AG04449 (cell line): ENCODE results near the gene TSPAN16.

Source experiments
- CTCF ChIA-PET: fragments of 350-600 bp; formaldehyde crosslinking; extraction: SDS; loops from one replicate; lab custom pipeline; 2021; ENCODE audit warnings: antibody characterized with exemption; lab: Yijun Ruan, JAX
- POLR2A ChIA-PET: fragments of 400-600, 350-600 bp; formaldehyde crosslinking; extraction: SDS; loops from one replicate; lab custom pipeline; 2020; ENCODE audit warnings: antibody characterized with exemption, inconsistent platforms; lab: Yijun Ruan, JAX
- DNase-seq: peaks from one replicate; pipeline ENCODE4 v3.0.0-alpha.2; 2010; ENCODE audit warnings: low read depth, low spot score
- H3K4me3 ChIP-seq: 2 replicates; pipeline ENCODE4 v1.5.1; 2011; ENCODE audit warnings: low read depth, mild to moderate bottlenecking, control low read depth, low read length
- TF ChIP-seq, protein P1 (sequence below): IDR thresholded peaks from one replicate; pipeline ENCODE4 v1.5.1; 2011; ENCODE audit warnings: mild to moderate bottlenecking, moderate library complexity, low read length, control low read depth, inconsistent platforms; ENCODE audit not compliant: insufficient read depth; ENCODE audit errors: missing control alignments

The TSPAN16 gene, protein sequence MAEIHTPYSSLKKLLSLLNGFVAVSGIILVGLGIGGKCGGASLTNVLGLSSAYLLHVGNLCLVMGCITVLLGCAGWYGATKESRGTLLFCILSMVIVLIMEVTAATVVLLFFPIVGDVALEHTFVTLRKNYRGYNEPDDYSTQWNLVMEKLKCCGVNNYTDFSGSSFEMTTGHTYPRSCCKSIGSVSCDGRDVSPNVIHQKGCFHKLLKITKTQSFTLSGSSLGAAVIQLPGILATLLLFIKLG

DNA sequence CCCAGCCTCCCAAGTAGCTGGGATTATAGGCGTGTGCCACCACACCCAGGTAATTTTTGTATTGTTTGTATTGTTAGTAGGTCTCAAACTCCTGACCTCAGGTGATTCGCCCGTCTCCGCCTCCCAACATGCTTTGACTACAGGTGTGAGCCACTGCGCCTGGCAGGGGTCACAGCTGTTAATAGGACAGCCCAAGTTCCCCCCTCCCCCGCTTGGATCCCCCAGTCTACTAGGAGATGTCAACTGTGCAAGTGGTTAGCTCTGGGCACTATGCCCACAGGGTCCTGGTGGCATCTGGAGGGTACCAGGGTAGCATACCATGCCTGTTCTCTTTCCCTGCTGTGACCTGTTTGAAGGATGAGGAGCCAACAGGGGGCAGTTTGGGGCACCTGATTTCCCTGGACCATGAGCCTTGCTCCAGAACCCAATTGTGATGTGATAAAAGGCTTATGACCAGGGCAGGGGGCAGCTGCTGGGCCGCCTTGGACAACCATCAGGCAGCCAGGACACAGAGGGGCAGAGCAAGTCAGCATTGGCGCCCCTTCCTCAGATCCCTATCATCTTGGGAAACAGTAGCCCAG is at the start of gene TSPAN16:
Gene TSPAN16 (plus strand): TSS at position 496 of the 581 bp plus-strand sequence. CDS start 138 bp downstream, outside the sequence.
- no peak for DNase-seq
- POLR2A ChIA-PET, result no interaction called here
- CTCF ChIA-PET, result interaction anchor here (0.5 to 5.2 kb wide), 16 partner anchors 10 to 293 kb away, joined by 3 to 51 read pairs (median 5); no protein-coding TSS in a partner anchor
- H3K4me3 ChIP-seq, result no peak within 1 kb of the TSS
- TF ChIP-seq, protein P1, sequence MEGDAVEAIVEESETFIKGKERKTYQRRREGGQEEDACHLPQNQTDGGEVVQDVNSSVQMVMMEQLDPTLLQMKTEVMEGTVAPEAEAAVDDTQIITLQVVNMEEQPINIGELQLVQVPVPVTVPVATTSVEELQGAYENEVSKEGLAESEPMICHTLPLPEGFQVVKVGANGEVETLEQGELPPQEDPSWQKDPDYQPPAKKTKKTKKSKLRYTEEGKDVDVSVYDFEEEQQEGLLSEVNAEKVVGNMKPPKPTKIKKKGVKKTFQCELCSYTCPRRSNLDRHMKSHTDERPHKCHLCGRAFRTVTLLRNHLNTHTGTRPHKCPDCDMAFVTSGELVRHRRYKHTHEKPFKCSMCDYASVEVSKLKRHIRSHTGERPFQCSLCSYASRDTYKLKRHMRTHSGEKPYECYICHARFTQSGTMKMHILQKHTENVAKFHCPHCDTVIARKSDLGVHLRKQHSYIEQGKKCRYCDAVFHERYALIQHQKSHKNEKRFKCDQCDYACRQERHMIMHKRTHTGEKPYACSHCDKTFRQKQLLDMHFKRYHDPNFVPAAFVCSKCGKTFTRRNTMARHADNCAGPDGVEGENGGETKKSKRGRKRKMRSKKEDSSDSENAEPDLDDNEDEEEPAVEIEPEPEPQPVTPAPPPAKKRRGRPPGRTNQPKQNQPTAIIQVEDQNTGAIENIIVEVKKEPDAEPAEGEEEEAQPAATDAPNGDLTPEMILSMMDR, result no peak

DNA sequence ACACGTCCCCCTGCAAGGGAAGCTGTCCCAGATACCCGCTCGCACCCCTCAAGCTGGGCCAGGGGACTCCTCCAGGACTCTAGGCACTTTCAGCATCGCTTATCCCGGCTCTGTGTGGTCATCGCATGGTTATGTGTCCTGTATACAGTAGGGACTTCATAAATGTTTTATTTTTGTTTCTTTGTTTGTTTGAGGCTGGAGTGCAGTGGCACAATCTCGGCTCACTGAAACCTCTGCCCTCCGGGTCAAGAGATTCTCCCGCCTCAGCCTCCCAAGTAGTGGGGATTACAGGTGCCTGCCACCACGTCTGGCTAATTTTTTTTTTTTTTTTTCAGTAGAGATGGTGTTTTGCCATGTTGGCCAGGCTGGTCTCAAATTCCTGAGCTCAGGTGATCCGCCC is 49.0 kb upstream of the TSPAN16 start:
- POLR2A ChIA-PET, result no interaction called here
- CTCF ChIA-PET, result no interaction called here
- TF ChIP-seq, protein P1, result no peak
- no peak for DNase-seq
- H3K4me3 ChIP-seq, result no peak overlapping the region

DNA sequence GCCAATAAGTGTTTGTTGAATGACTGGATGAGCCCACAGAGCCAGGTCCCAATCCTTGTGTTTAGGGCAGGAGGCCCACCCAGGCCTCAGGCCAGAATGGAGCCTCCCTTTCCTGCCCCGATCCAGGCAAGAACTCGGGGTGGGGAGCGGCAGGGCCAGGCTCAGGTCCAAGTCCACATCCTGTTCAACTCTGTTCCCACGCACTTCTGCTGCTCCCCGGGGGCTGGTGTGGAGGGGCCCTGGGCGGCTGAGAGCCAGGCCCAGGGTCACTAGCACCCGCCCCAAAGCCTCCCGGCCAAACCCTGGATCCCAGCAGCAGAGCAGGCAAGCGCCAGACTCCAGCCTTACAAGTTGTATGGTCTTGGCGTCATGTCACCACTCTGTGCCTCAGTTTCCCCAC is 48.6 kb upstream of the TSPAN16 start:
- ChIA-PET POLR2A (no interaction called here), CTCF (interaction anchor here (1.2 kb wide), 1 partner anchor 43 kb away, joined by 4 read pairs; no protein-coding TSS in a partner anchor)
- TF ChIP-seq, protein P1, result no peak
- no peak overlapping the region for H3K4me3 ChIP-seq
- no peak for DNase-seq

DNA sequence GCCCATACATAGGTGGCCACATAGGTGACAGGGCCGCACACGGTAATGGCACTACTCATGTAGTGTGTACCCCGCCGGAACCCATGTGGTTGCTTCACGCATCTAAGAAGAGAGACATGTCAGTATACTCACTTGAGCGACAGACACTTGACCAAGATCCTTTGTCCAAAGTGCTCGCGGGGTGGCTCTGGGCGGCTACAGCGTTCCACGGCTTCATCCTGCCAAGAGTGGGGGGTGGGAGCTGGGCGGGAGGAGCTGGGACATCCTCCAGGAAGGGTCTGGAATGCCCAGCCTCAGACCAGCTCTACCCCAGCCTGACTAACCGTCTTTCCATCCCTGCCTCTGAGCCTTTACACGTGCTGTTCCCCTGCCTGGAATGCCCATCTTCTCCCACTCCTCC is 48.0 kb upstream of the TSPAN16 start:
- no peak overlapping the region for H3K4me3 ChIP-seq
- DNase-seq, result no peak
- CTCF ChIA-PET, result interaction anchor here (1.2 kb wide), 1 partner anchor 44 kb away, joined by 4 read pairs; no protein-coding TSS in a partner anchor
- POLR2A ChIA-PET, result no interaction called here
- TF ChIP-seq, protein P1, result no peak

DNA sequence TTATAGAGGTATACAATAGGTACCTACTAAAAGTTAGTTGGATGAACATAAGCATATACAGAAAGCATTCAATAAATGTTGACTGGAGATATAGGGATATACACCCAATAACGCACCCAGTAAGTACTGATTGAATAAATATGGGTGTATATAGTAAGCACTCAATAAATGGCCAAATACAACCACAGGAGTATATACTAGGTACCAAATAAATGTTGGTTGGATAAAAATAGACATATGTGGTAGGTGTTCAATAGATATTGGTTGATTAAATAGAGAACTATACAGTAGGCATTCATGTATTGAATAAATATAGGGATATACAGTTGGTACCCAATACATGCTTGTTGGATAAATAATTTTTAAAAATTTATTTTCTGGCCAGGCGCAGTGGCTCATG is 47.1 kb upstream of the TSPAN16 start:
- no peak overlapping the region for H3K4me3 ChIP-seq
- ChIA-PET CTCF (interaction anchor here (1.0 to 1.2 kb wide), 2 partner anchors 45 to 234 kb away, joined by 3 to 4 read pairs; no protein-coding TSS in a partner anchor), POLR2A (no interaction called here)
- TF ChIP-seq, protein P1, result no peak
- DNase-seq, result no peak

DNA sequence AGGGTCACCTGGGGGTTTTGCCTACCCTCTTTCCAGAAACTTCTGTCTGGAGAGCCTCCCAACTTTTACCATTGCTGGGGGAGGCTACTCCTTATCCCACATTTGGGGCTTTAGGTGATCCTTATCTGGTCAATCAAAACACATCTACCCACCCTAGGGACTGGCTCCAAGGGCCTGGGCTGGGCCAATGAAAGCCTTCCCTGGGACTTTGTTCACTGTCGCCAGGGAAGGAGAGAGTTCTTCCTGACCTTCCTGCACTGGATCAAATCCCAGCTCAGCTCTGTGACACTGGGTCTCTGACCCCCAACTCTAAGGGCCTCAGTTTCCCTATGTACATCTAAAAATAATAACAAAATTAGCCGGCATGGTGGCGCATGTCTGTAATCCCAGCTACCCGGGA is 44.7 kb upstream of the TSPAN16 start:
- TF ChIP-seq, protein P1, result no peak
- ChIA-PET POLR2A (no interaction called here), CTCF (interaction anchor here (1.6 to 1.8 kb wide), 3 partner anchors 8 to 12 kb away, joined by 5 to 6 read pairs (median 6); partner anchors contain the start of gene DOCK6)
- H3K4me3 ChIP-seq, result no peak overlapping the region
- no peak for DNase-seq
